ENCODE results near the gene TMEM235.

DNA sequence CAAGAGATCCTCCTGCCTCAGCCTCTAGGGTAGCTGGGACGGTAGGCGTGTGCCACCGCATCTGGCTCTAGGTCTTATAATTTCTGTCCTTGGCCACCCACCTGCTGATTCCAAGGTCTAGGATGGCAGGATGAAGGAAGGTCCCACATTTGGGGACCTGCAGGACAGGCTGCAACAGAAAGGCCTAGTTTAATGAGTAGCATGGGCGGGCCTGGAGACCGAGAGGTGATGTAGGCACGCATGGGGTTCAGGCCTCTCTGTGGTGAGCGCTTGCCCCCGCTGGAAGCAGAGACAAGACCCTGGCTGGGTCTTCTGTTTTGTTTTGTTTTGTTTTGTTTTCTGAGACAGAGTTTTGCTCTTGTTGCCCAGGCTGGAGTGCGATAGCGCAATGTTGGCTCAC, 33.7 kb downstream of the TMEM235 start:
- TF ChIP-seq RERE (CRISPR knock-in tag; IDR thresholded peaks at IDR 0.05; ENCODE audit: borderline replicate concordance) (no peak), NFRKB (IDR thresholded peaks at IDR 0.05; ENCODE audit: low read depth) (no peak)
